HEK293T (cell line): Measurements from ENCODE around the gene PPP4C.

Source experiments
- ARNT ChIP-seq: fragments of 450-650 bp; IDR thresholded peaks from 2 replicates; pipeline ENCODE4 v1.6.1; 2017; ENCODE audit warnings: mild to moderate bottlenecking
- BHLHE40 ChIP-seq: fragments of 450-650 bp; IDR thresholded peaks from 2 replicates; pipeline ENCODE4 v1.6.1; 2016; ENCODE audit warnings: mild to moderate bottlenecking, moderate library complexity, borderline replicate concordance
- CTBP1 ChIP-seq: fragments of 450-650 bp; IDR thresholded peaks from 2 replicates; pipeline ENCODE4 v1.6.1; 2016; ENCODE audit warnings: borderline replicate concordance
- L3MBTL2 ChIP-seq: fragments of 450-650 bp; conservative IDR thresholded peaks from 2 replicates; pipeline ENCODE4 v1.6.1; 2016; ENCODE audit warnings: mild to moderate bottlenecking
- LEF1 ChIP-seq: fragments of 450-650 bp; IDR thresholded peaks from 2 replicates; pipeline ENCODE4 v1.6.1; 2017; ENCODE audit warnings: mild to moderate bottlenecking, borderline replicate concordance
- SP1 ChIP-seq: fragments of 450-650 bp; IDR thresholded peaks from 2 replicates; pipeline ENCODE4 v1.6.1; 2017
- SUZ12 ChIP-seq: fragments of 450-650 bp; IDR thresholded peaks from 2 replicates; pipeline ENCODE4 v1.6.1; 2016; ENCODE audit warnings: mild to moderate bottlenecking
- ZNF384 ChIP-seq: fragments of 450-650 bp; IDR thresholded peaks from 2 replicates; pipeline ENCODE4 v1.6.1; 2016

- TF ChIP-seq LEF1 (no peak), SP1 (no peak), L3MBTL2 (no peak), CTBP1 (no peak), ZNF384 (no peak), BHLHE40 (no peak), SUZ12 (no peak), ARNT (no peak)
These were observed 56.8 kb downstream of the PPP4C start for GRCh38 chr16:30132591-30132990.
